GM21576 (cell line): ENCODE results near the gene PPARD.
"Not testable (repeated sequence)": the region's sequence is repeated elsewhere in the genome, so short reads cannot be mapped to it uniquely, and the experiment has no call there.

ENCODE experiments used
- ATAC-seq: cut with Tn5 transposase; IDR thresholded peaks from one replicate; pipeline ENCODE4 v1.9.1; 2021; ENCODE audit warnings: mild to moderate bottlenecking, moderate library complexity; ENCODE audit not compliant: unreplicated experiment

Gene PPARD

GRCh38 chr6:35378261-35378660 lies 35.9 kb downstream of the PPARD start:
- ATAC-seq: no peak

- no peak for ATAC-seq
These were observed 38.8 kb downstream of the PPARD start for GRCh38 chr6:35381132-35381531.

- ATAC-seq: no peak
These were observed 39.7 kb downstream of the PPARD start for GRCh38 chr6:35382015-35382414.

- ATAC-seq: no peak
These were observed 43.3 kb downstream of the PPARD start for GRCh38 chr6:35385457-35386202.

DNA sequence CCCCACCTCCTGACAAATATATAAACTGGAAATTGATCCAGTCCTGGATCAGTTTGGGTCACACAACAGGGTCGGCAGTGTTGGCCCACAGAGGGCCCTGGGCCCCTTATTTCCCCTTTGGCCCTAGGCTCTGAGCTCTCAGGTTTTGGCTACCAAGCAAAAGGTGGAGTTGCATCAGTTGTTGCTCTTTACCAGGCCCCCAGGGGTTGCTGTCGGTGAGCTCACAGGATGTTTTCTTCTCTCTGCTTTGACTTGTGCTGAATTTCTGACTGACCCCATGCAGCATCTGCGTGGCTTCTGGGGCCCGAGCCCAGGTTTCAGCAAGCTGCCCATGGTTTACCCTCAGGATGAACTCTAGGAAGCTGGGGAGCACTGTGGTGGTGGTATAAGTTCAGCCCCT lies 44.6 kb downstream of the PPARD start:
- no peak for ATAC-seq

DNA sequence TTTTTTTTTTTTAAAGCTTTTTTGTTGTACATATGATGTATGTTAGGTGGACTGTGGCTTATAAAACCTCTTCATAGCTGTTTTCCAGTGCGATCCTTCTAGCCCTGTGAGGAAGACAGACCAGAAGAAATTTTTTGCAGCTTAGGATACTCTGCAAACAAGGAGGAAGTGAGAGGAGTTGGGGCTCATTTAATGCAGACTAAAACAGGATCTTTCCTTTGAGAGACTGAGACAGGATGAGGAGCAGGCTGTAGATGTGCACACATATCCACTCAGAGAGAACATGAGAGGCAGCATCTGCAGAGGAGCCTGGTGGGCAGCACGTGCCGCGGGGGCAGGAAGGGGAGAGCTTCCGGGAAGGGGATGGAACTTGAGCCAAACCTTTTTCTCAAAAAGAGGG lies 45.7 kb downstream of the PPARD start:
- no peak for ATAC-seq

- ATAC-seq: no peak
These were observed 46.5 kb downstream of the PPARD start for GRCh38 chr6:35388772-35389352.

DNA sequence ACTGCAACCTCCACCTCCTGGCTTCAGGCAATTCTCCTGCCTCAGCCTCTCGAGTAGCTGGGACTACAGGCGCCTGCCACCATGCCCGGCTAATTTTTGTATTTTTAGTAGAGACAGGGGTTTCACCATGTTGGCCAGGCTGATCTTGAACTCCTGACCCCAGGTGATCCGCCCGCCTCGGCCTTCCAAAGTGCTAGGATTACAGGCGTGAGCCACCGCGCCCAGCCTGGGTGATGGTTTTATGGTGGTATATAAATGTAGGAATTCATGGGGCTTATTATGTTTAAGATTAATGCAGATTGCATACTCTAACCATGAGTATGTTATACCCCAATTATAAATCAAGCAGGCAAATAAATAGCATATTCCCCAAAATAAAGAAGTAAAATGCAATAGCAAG lies 47.0 kb downstream of the PPARD start:
- not testable (repeated sequence) for ATAC-seq

DNA sequence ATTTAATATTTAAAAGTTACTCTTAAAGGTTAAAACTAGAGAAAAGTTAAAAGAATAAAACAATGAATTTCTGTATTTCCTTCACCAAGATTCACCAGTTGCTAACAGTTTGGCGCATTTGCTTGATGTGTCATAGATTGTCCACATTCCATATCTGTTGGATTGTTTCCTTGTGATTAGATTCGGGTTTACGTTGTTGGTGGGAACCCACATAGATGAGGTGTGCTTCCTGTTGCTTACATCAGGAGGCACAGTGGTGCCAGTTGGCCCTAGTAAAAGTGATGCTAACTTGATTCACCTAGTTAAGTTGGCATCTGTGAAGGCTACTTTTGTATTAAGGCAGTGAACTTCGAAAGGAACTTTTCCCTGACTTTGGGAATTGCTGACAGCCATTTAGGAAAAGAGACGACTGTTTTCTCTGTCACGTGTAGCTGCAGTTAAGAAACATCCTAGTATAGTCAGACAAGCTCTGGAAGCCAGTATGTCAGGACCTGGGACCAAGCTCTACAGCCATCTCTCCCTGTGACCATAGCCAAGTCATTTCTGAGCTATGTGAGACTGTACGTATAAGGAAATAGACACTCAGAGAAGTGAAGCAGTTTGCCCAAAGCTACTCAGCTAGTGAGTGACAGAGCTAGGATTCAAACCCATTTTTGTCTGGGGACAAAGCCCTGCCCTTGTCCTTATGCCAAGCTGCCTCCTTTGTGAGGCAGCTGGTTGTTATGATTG lies 49.0 kb downstream of the PPARD start:
- no peak for ATAC-seq

DNA sequence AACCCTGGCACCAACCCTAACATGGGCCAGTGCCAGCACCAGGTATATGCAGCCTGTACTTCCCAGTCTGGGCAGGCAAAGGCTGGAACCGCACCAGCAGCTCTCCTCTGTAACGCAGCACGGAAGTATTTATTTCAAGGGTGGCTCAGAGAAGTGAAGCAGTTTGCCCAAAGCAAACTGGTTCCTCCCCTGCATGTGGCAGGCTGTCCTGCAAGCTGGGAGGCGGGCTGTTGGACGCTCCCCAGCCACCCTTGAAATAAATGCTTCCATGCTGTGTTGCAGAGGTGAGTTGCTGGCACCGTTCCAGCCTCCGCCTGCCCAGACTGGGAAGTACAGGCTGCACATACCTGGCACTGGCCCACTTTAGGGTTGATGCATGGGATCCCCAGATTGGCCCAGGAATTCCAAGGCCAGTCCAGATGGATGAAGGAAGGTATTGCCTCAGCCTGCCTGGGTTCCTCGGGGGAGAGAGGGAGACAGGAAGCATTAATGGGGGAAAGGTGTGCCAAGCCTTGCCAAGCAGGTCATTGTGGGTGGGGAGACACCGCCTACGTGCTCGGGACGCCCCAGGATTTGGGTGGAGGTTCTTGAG lies 49.8 kb downstream of the PPARD start:
- ATAC-seq: no peak

DNA sequence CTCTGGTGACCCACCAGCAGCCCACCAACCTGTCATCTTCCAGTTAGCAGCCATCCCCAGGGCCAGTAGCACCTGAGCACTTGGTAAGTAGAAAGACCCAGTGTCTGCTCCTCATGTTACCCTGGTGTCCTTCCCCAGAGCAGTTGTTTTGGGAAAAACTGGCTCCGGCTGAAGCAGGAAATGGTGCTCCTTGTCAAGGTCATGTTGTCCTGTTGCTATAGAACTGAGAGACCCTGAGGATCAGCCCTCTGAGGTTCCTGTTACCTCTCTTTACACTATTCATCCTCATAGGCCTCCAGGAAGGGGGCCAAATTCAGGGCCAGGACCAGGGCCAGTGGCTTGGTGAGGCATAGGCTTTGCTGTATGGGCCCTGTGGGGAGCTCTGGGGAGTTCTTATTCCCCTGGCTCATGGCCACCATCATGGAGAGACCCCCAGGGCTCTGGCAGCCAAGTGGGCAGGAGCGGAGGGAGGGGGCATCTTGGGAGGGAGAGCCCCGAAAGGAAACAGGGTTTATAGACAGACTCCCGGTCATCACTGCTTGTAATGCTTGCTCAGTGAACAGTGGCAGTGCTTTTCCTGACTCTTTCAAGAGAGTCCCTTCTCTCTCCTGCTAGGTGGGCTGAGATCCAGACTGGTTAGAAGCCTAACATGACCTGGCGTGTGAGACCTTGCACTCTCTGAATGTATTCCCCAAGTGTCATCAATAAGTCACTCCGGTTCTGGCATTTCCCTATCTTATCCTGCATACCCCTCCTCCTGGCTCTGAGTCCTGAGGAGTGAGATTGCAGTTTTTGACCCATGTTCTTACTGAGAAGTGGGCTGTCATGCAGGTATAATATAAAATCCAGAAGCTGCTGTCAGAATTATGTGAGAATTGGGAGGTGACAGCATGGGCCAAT lies 50.7 kb downstream of the PPARD start:
- no peak for ATAC-seq

DNA sequence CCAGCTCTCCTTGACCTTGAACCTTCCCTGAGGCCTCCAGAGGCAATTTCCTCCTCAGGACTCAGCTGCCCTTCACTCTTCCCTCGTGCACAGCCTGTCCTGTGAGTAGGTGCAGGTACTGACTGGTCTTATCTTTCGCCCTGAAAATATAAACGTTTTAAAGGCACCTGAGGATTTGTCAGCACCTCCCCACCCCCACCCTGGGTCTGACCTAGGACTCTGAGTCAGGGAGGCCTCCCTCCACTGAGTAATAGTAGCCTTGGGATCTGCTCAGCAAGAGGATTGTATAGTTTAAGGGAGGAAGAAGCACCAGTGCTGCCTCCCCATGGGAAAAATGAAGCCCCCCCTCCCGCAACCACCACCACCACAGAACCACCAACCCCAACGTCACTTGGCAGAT lies 54.6 kb downstream of the PPARD start:
- no peak for ATAC-seq

- no peak for ATAC-seq
These were observed 55.6 kb downstream of the PPARD start for GRCh38 chr6:35397806-35398418.

DNA sequence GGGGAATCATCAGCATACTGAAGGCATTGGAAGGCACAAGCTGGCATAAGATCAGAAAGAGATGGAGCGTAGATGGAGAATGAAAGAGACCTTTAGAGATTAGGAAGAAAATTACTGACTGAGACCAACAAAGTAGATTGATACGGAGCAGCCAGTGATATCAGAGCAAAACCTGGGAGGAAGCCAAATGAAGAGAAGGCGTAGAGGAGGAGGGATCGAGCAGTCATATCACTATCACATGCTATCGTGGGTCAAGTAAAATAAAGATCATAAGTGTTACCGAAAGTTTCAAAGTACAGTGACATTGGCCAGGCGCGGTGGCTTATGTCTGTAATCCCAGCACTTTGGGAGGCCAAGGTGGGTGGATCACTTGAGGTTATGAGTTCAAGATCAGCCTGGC lies 56.2 kb downstream of the PPARD start:
- ATAC-seq: no peak

DNA sequence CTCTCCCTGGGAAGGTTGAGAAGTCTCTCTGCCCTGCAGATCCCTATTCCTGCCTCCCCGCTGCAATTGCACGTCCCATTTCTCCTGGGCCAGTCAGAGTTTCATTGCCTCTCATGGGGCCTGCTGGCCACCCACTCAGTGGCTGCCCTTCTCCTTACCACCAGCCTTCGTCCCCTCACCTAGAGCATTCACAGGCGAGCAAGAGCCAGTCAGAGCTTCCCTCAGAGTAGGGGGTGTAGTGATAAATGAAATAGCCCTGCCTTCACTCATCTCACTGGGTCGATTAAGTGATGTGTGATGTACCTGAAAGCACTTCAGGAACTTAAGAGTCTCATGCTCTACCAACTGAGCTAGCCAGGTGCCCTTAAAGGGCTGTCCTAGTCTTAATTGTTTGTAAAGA lies 57.8 kb downstream of the PPARD start:
- no peak for ATAC-seq

DNA sequence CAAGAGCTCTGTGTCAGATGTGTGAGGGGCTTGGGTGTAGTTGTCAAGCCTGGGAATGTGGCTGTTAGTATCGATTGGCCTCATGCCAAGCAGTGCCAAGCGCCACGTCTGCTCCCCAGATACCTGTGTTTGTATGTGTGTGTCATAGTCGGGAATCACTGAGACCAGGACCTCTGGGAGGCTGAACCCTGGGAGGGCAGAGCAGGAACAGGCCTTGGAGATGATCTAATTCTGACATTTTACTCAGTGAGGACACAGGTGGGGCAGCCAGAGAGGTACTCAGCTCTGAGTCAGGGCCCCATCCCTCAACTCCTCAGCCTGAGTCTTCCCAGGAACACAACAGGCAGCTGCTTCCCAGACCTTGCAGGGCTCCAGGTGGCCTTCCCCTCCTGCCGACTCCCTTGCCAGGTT lies 58.5 kb downstream of the PPARD start:
- no peak for ATAC-seq

DNA sequence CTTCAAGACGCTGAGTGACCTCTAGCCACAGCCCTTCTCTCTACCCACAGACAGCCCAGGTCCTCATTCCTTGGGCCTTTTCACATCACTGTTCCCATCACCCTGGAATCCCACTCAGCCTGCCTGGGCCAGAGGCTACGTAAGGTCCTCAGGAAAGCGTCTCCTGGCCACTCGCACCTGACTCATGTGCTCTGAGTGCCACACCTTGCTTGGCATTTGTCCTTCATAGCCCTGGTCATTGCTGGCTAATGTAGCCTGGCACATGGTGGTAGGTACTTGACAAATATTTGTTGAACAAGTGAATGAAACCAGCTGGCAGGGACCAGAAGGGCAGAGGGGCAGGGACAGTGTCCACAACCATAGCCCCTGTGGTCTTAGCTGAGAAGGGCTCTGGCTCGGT lies 59.2 kb downstream of the PPARD start:
- ATAC-seq: no peak

- no peak for ATAC-seq
These were observed 59.9 kb downstream of the PPARD start for GRCh38 chr6:35402136-35402855.

- no peak for ATAC-seq
These were observed 60.5 kb downstream of the PPARD start for GRCh38 chr6:35402856-35403191.
